K562 (cell line): ENCODE measurements around the gene SAMD13. TPM values are rescaled to one million over a fixed set of nuclear protein-coding genes. Genes with fewer than 3 reads are reported as not detected.

Experiments used
- ATAC-seq: fragments of 200-7000 bp; cut with Tn5 transposase; 3 replicates; pipeline ENCODE4 v1.9.1; 2020; ENCODE audit warnings: moderate library complexity
- BruUV-seq: library from RNA; stranded (reverse); fragments of 400-500 nt; replicated peaks from 2 replicates; lab custom pipeline; 2021; lab: Mats Ljungman, UMichigan
- CTCF ChIA-PET: fragments of 300-600 bp; formaldehyde crosslinking; extraction: SDS; loops from one replicate; lab custom pipeline; 2021; ENCODE audit warnings: low intra/inter-chr PET ratio; lab: Yijun Ruan, JAX
- POLR2A ChIA-PET: fragments of 300-600, 350-650 bp; sonication (Branson Sonifier 250); formaldehyde crosslinking; extraction: SDS; loops from one replicate; lab custom pipeline; 2021; ENCODE audit warnings: antibody characterized with exemption, inconsistent platforms; lab: Yijun Ruan, JAX
- DNase-seq, 4 experiments: peaks; one replicate each; pipeline versions ENCODE4 v3.0.0 to v3.0.0-alpha.2; 2011 to 2018; ENCODE audit warnings: low spot score in 3 of 4, mixed read lengths in 3 of 4; ENCODE audit errors: extremely low read depth in 1 of 4
- FAIRE-seq: peaks from 2 replicates; lab custom pipeline; 2011; peaks lifted over from hg19 to GRCh38; lab: Jason Lieb, UNC
- H2AFZ ChIP-seq: 2 replicates; pipeline ENCODE4 v1.6.0; 2011; ENCODE audit warnings: low read depth, low read length, control low read depth, inconsistent platforms
- H3K27ac ChIP-seq: fragments of 200-600 bp; 3 replicates; pipeline ENCODE4 v1.8.0; 2011; ENCODE audit warnings: low read depth, mild to moderate bottlenecking, control low read depth, inconsistent platforms, low read length, moderate library complexity, mixed read lengths; ENCODE audit errors: extremely low read depth
- H3K27me3 ChIP-seq, 2 experiments: fragments of 300-600 bp in 1 of 2; 2 replicates in 1 of 2; 3 replicates in 1 of 2; pipeline versions ENCODE4 v1.6.0 to v1.8.0; 2011; ENCODE audit warnings: inconsistent platforms in 2 of 2, low read length in 2 of 2, mild to moderate bottlenecking in 1 of 2, mixed read lengths in 1 of 2, moderate library complexity in 1 of 2; ENCODE audit not compliant: control insufficient read depth in 2 of 2, insufficient read depth in 2 of 2
- H3K36me3 ChIP-seq: fragments of 300-600 bp; 3 replicates; pipeline ENCODE4 v1.8.0; 2011; ENCODE audit warnings: mild to moderate bottlenecking, low read length, inconsistent platforms; ENCODE audit not compliant: control insufficient read depth, insufficient read depth
- H3K4me1 ChIP-seq, 2 experiments: fragments of 200-600 bp in 1 of 2; replicated peaks in 1 of 2; 2 replicates in 1 of 2; 3 replicates in 1 of 2; pipeline versions ENCODE4 v1.5.1 to v1.8.0; 2011; ENCODE audit warnings: inconsistent platforms in 2 of 2, low read length in 2 of 2, mild to moderate bottlenecking in 1 of 2, mixed read lengths in 1 of 2, moderate library complexity in 1 of 2; ENCODE audit not compliant: control insufficient read depth in 2 of 2, insufficient read depth in 2 of 2
- H3K4me2 ChIP-seq: 2 replicates; pipeline ENCODE4 v1.6.1; 2011; ENCODE audit warnings: low read length, control low read depth, inconsistent platforms, mixed read lengths; ENCODE audit not compliant: insufficient read depth
- H3K4me3 ChIP-seq: fragments of 200-600 bp; sonication (generic), shearing (Covaris generic); 2 replicates; pipeline ENCODE4 v1.5.1; 2016; ENCODE audit warnings: control low read depth, inconsistent platforms
- H3K79me2 ChIP-seq: fragments of 200-600 bp; 3 replicates; pipeline ENCODE4 v1.8.0; 2011; ENCODE audit warnings: low read length, inconsistent platforms; ENCODE audit not compliant: control insufficient read depth, insufficient read depth
- H3K9ac ChIP-seq, 2 experiments: 2 replicates each; pipeline versions ENCODE4 v1.6.0 to v1.6.1; 2011; ENCODE audit warnings: low read depth in 2 of 2, low read length in 2 of 2, control low read depth in 1 of 2, inconsistent platforms in 1 of 2, mild to moderate bottlenecking in 1 of 2, mixed read lengths in 1 of 2; ENCODE audit not compliant: insufficient read depth in 1 of 2
- H3K9me1 ChIP-seq: one replicate; pipeline ENCODE4 v1.6.0; 2011; ENCODE audit warnings: inconsistent platforms, mild to moderate bottlenecking, low read length, moderate library complexity; ENCODE audit not compliant: control insufficient read depth, insufficient read depth
- H3K9me3 ChIP-seq: replicated peaks from 2 replicates; pipeline ENCODE4 v1.5.1; 2011; ENCODE audit warnings: low read depth, low read length, inconsistent platforms; ENCODE audit not compliant: control insufficient read depth, insufficient read depth
- H4K20me1 ChIP-seq: replicated peaks from 2 replicates; pipeline ENCODE4 v1.6.1; 2011; ENCODE audit warnings: low read length, inconsistent platforms, mixed read lengths; ENCODE audit not compliant: control insufficient read depth, insufficient read depth
- ETV6 ChIP-seq, 3 experiments: fragments of 150-350 bp in 1 of 3; sonication (generic) in 1 of 3; formaldehyde crosslinking in 1 of 3; IDR thresholded peaks; 2 replicates each; pipeline versions ENCODE4 v1.6.1 to v1.8.0; 2014 to 2022; ENCODE audit warnings: borderline replicate concordance in 2 of 3, low read depth in 2 of 3, antibody characterized with exemption in 1 of 3, low read length in 1 of 3, mild to moderate bottlenecking in 1 of 3, missing genetic modification reagents in 1 of 3
- NKRF ChIP-seq: fragments of 450-650 bp; IDR thresholded peaks from 2 replicates; pipeline ENCODE4 v1.6.1; 2016; ENCODE audit warnings: borderline replicate concordance
- PTTG1 ChIP-seq: fragments of 450-650 bp; IDR thresholded peaks from 2 replicates; pipeline ENCODE4 v1.6.1; 2016; ENCODE audit warnings: low read depth, mild to moderate bottlenecking, missing genetic modification characterization, missing compliant biosample characterization
- SMAD3 ChIP-seq: fragments of 450-650 bp; formaldehyde crosslinking; conservative IDR thresholded peaks from 2 replicates; pipeline ENCODE4 v1.4.0; 2020; ENCODE audit warnings: mild to moderate bottlenecking
- SNIP1 ChIP-seq: fragments of 450-650 bp; IDR thresholded peaks from 2 replicates; pipeline ENCODE4 v1.7.1; 2017; ENCODE audit warnings: low read depth, mild to moderate bottlenecking
- SRSF7 ChIP-seq: fragments of 200-400 bp; formaldehyde crosslinking; optimal IDR thresholded peaks from 2 replicates; pipeline ENCODE3; 2017; ENCODE audit warnings: mild to moderate bottlenecking, low read depth, low read length
- THAP12 ChIP-seq: fragments of 250-450 bp; sonication (Bioruptor Pico); IDR thresholded peaks from 2 replicates; pipeline ENCODE4 v1.9.0; 2021; ENCODE audit warnings: mild to moderate bottlenecking, inconsistent platforms
- ZBTB7A ChIP-seq: IDR thresholded peaks from 2 replicates; pipeline ENCODE4 v1.6.1; 2011; ENCODE audit warnings: low read depth, mild to moderate bottlenecking, low read length, moderate library complexity, borderline replicate concordance; ENCODE audit not compliant: control insufficient read depth
- WGBS: fragments of 100-300 bp; shearing (Covaris generic); methylation state at CpG from one replicate; pipeline ENCODE4 v1.1.6; 2016; ENCODE audit warnings: low coverage, mixed read lengths; ENCODE audit not compliant: insufficient coverage; ENCODE audit errors: missing lambda C conversion rate; 5-methylcytosine and 5-hydroxymethylcytosine counted together
- in situ Hi-C: fragments of 300-500 bp; cut with MboI; formaldehyde crosslinking; loops from 4 replicates; pipeline ENCODE4 v1.15.0; 2018; ENCODE audit warnings: inconsistent platforms, mixed read lengths
- intact Hi-C: fragments of 100-400 bp; cut with micrococcal nuclease; formaldehyde crosslinking; loops from 2 replicates; pipeline ENCODE4 v1.14.2; 2022
- polyA plus RNA-seq, 8 experiments: library from polyadenylated mRNA; depleted of rRNA in 4 of 8; stranded (reverse) in 5 of 8; unstranded in 3 of 8; fragments of >200 nt; fragmentation: Nextera tagmentation in 2 of 8; fragmentation: Illumina TruSeq in 1 of 8; extraction: Ambion mirVana in 2 of 8; extraction: Trizol in 1 of 8; gene quantifications; 2 replicates each; pipeline versions ENCODE4 v1.2.1 to v1.2.3, GENCODE V29; 2011 to 2014; ENCODE audit warnings: inconsistent platforms in 1 of 8, missing spikeins in 1 of 8
- total RNA-seq, 7 experiments: library from RNA; depleted of rRNA in 6 of 7; stranded (reverse); fragments of >200 nt in 6 of 7; fragmentation: Illumina TruSeq in 2 of 7; extraction: Trizol in 2 of 7; gene quantifications; 2 replicates each; pipeline versions ENCODE4 v1.2.1 to v1.2.3, GENCODE V29; 2011 to 2021; ENCODE audit warnings: low replicate concordance in 1 of 7
- TF ChIP-seq, protein P1 (sequence below): fragments of 450-650 bp; IDR thresholded peaks from one replicate; pipeline ENCODE4 v1.6.1; 2018; ENCODE audit warnings: mild to moderate bottlenecking, moderate library complexity; ENCODE audit not compliant: partially characterized antibody

SAMD13 gene
- total and polyA plus RNA-seq, 9 of the 15 experiments (the other 6 are each of a cell fraction or from before 2014, with no cell fraction given) = 0.78 to 2.7 (median 1.00) TPM

DNA sequence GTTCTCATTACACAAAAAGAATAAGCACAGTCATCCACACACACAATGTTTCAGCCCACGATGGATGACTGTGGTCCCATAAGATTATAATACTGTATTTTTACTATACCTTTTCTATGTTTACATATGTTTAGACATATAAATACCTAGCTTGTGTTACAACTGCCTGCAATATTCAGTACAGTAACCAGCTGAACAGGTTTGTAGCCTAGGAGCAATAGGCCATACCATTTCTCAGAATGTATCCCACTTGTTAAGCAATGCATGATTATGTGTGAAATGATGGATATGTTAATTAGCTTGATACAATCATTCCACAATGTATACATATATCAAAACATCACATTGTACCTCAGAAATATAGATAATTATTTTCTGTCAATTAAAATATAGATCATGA, 33.2 kb upstream of the SAMD13 start:
- Histone ChIP-seq H3K9me1 (no peaks in the 10 kb centered on the region), H4K20me1 (no peaks in the 10 kb centered on the region), H3K9ac (no peak overlapping the region), H3K4me2 (no peak overlapping the region)
- FAIRE-seq = no peak
- CTCF ChIA-PET = no interaction called here
- no peak for TF ChIP-seq SRSF7
- no peak for TF ChIP-seq ZBTB7A
- no peak for TF ChIP-seq SNIP1
- TF ChIP-seq, all 486 proteins: peak for 0
- Histone ChIP-seq H2AFZ (no peak overlapping the region), H3K79me2 (no peaks in the 10 kb centered on the region), H3K27ac (no peak overlapping the region), H3K9me3 (no peaks in the 10 kb centered on the region), H3K4me3 (no peak overlapping the region), H3K27me3 (no peaks in the 10 kb centered on the region), H3K36me3 (no peaks in the 10 kb centered on the region), H3K4me1 (no peaks in the 10 kb centered on the region; a peak in 1 of 5 replicates)
- DNase-seq (no peak), ATAC-seq (no peak)
- POLR2A ChIA-PET = no interaction called here
- in situ Hi-C loops (no loop called here), intact Hi-C loops (no loop called here)
- no TSS peak for BruUV-seq
- 6% methylated on average over 1 of the region's 1 CpG for WGBS

GRCh38 chr1:84269306-84269705, 32.2 kb upstream of the SAMD13 start:
- Histone ChIP-seq H3K4me1 (no peaks in the 10 kb centered on the region; a peak in 1 of 5 replicates), H3K4me3 (no peak overlapping the region), H4K20me1 (no peaks in the 10 kb centered on the region), H3K27me3 (no peaks in the 10 kb centered on the region), H3K9me1 (no peaks in the 10 kb centered on the region), H3K79me2 (no peaks in the 10 kb centered on the region), H3K4me2 (no peak overlapping the region), H3K27ac (no peak overlapping the region), H3K36me3 (no peaks in the 10 kb centered on the region), H3K9ac (no peak overlapping the region), H2AFZ (no peak overlapping the region), H3K9me3 (no peaks in the 10 kb centered on the region)
- intact Hi-C loops (no loop called here), in situ Hi-C loops (no loop called here)
- CTCF ChIA-PET = no interaction called here
- POLR2A ChIA-PET = no interaction called here
- no peak for DNase-seq
- no peak for ATAC-seq
- FAIRE-seq = no peak
- 50% methylated on average over 2 of the region's 2 CpGs for WGBS
- BruUV-seq = no TSS peak
- no peak for TF ChIP-seq PTTG1
- no peak for TF ChIP-seq ETV6 (IDR thresholded peaks at IDR 0.05; ENCODE audit: borderline replicate concordance in 1 of 2, low read depth in 2 of 2, low read length in 1 of 2)
- TF ChIP-seq ETV6 (CRISPR knock-in tag; IDR thresholded peaks at IDR 0.05; ENCODE audit: borderline replicate concordance) = no peak
- no peak for TF ChIP-seq THAP12 (CRISPR knock-in tag)
- TF ChIP-seq, protein P1, sequence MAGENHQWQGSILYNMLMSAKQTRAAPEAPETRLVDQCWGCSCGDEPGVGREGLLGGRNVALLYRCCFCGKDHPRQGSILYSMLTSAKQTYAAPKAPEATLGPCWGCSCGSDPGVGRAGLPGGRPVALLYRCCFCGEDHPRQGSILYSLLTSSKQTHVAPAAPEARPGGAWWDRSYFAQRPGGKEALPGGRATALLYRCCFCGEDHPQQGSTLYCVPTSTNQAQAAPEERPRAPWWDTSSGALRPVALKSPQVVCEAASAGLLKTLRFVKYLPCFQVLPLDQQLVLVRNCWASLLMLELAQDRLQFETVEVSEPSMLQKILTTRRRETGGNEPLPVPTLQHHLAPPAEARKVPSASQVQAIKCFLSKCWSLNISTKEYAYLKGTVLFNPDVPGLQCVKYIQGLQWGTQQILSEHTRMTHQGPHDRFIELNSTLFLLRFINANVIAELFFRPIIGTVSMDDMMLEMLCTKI = no peak
- TF ChIP-seq SMAD3 = no peak
- no peak for TF ChIP-seq NKRF
